PC-9 (cell line): Measurements from ENCODE around the gene HERC4.

Experiments used
- EZH2 ChIP-seq: fragments of 200-600 bp; sonication (generic); IDR thresholded peaks from 2 replicates; pipeline ENCODE4 v1.8.0; 2017; ENCODE audit warnings: antibody characterized with exemption, low read depth
- TF ChIP-seq, protein P1 (sequence below): fragments of 200-600 bp; sonication (generic); conservative IDR thresholded peaks from 2 replicates; pipeline ENCODE4 v1.6.1; 2017; ENCODE audit warnings: mixed run types, antibody characterized with exemption, mild to moderate bottlenecking, moderate library complexity

- TF ChIP-seq, protein P1, sequence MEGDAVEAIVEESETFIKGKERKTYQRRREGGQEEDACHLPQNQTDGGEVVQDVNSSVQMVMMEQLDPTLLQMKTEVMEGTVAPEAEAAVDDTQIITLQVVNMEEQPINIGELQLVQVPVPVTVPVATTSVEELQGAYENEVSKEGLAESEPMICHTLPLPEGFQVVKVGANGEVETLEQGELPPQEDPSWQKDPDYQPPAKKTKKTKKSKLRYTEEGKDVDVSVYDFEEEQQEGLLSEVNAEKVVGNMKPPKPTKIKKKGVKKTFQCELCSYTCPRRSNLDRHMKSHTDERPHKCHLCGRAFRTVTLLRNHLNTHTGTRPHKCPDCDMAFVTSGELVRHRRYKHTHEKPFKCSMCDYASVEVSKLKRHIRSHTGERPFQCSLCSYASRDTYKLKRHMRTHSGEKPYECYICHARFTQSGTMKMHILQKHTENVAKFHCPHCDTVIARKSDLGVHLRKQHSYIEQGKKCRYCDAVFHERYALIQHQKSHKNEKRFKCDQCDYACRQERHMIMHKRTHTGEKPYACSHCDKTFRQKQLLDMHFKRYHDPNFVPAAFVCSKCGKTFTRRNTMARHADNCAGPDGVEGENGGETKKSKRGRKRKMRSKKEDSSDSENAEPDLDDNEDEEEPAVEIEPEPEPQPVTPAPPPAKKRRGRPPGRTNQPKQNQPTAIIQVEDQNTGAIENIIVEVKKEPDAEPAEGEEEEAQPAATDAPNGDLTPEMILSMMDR: no peak
- TF ChIP-seq EZH2: no peak
These were observed 181.4 kb downstream of the HERC4 start for GRCh38 chr10:67893637-67894036.
